Glomerular endothelial cell (primary cell): Measurements from ENCODE around the gene LHFPL2. TPM values are rescaled to one million over a fixed set of nuclear protein-coding genes. Genes with fewer than 3 reads are reported as not detected.

Source experiments
- DNase-seq: peaks from one replicate; pipeline ENCODE4 v3.0.0-alpha.2; 2011; ENCODE audit warnings: low read depth, low spot score; ENCODE audit errors: extremely low read depth
- total RNA-seq: library from RNA; depleted of rRNA; stranded (reverse); fragments of >200 nt; gene quantifications from 2 replicates; pipeline ENCODE4 v1.2.3, GENCODE V29; 2015

Gene LHFPL2
- total RNA-seq, 1 donor from 2014 or later, result 65.3 TPM

GRCh38 chr5:78574131-78574673, 74.4 kb downstream of the LHFPL2 start:
- DNase-seq, result no peak

- no peak for DNase-seq
Measured at GRCh38 chr5:78573318-78573717, 75.3 kb downstream of the LHFPL2 start.

GRCh38 chr5:78570646-78571045, 77.9 kb downstream of the LHFPL2 start:
- DNase-seq, result no peak

GRCh38 chr5:78569441-78569840, 79.1 kb downstream of the LHFPL2 start:
- no peak for DNase-seq

GRCh38 chr5:78568676-78569075, 79.9 kb downstream of the LHFPL2 start:
- no peak for DNase-seq

GRCh38 chr5:78568212-78568611, 80.4 kb downstream of the LHFPL2 start:
- no peak for DNase-seq

GRCh38 chr5:78567617-78568016, 81.0 kb downstream of the LHFPL2 start:
- no peak for DNase-seq

GRCh38 chr5:78566747-78567425, 81.7 kb downstream of the LHFPL2 start:
- peak; percentile 50 for DNase-seq

GRCh38 chr5:78565395-78565794, 83.2 kb downstream of the LHFPL2 start:
- DNase-seq, result no peak

- DNase-seq, result no peak
Measured at GRCh38 chr5:78563621-78564020, 85.0 kb downstream of the LHFPL2 start.

- no peak for DNase-seq
Measured at GRCh38 chr5:78562714-78563330, 85.8 kb downstream of the LHFPL2 start.

- no peak for DNase-seq
Measured at GRCh38 chr5:78562001-78562400, 86.6 kb downstream of the LHFPL2 start.

GRCh38 chr5:78561261-78561660, 87.3 kb downstream of the LHFPL2 start:
- no peak for DNase-seq

GRCh38 chr5:78560000-78560855, 88.3 kb downstream of the LHFPL2 start:
- DNase-seq, result no peak

- DNase-seq, result no peak
Measured at GRCh38 chr5:78557601-78558000, 91.0 kb downstream of the LHFPL2 start.

- DNase-seq, result no peak
Measured at GRCh38 chr5:78555870-78556269, 92.7 kb downstream of the LHFPL2 start.

- DNase-seq, result no peak
Measured at GRCh38 chr5:78554670-78555069, 93.9 kb downstream of the LHFPL2 start.

GRCh38 chr5:78553580-78554353, 94.8 kb downstream of the LHFPL2 start:
- no peak for DNase-seq

- DNase-seq, result no peak
Measured at GRCh38 chr5:78552729-78553342, 95.7 kb downstream of the LHFPL2 start.

GRCh38 chr5:78550891-78551290, 97.7 kb downstream of the LHFPL2 start:
- no peak for DNase-seq
